Measurements from ENCODE around the gene C6orf120.

C6orf120 gene

DNA sequence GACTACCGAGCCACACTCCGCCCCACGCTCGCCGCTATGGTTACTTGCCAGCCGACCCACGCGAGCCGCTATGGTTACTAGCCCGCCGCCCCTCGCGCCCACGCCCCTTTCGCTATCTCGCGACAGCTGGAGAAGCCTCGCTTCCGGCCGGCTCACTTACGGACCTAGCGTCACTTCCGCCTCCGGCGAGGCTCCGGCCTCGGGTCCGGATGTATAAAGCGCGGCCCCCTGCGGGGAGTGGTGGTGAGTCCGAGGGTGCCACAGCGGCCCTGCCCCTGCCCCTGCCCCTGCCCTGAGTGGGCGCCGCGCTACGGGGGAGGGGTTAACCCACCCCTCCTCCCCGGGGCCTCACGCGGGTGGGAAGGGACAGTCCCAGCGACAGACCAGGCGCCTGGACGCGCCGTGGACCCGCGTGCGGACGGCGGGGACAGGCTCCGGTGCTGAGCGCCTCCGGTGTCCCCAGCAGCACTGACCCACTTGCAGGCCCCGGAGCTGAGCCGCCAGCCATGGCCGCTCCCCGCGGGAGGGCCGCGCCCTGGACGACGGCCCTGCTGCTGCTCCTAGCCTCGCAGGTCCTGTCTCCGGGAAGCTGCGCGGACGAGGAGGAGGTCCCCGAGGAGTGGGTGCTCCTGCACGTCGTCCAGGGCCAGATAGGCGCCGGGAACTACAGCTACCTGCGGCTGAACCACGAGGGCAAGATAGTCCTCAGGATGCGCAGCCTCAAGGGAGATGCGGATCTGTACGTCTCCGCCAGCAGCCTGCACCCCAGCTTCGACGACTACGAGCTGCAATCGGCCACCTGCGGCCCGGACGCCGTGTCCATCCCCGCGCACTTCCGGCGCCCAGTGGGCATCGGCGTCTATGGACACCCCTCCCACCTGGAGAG lies at the start of gene C6orf120, which contains the start of gene WDR27:
TSS of gene C6orf120 (plus strand) at position 173 of the 886 bp plus-strand sequence. CDS start at position 507, 334 bp downstream.
TSS of gene WDR27 (minus strand) at position 76 of the 886 bp plus-strand sequence. CDS start 13,024 bp downstream, outside the sequence.
- DNase-seq = peak; percentile 97

GRCh38 chr6:169652896-169653295 lies 49.0 kb upstream of the C6orf120 start:
- no peak for DNase-seq

DNA sequence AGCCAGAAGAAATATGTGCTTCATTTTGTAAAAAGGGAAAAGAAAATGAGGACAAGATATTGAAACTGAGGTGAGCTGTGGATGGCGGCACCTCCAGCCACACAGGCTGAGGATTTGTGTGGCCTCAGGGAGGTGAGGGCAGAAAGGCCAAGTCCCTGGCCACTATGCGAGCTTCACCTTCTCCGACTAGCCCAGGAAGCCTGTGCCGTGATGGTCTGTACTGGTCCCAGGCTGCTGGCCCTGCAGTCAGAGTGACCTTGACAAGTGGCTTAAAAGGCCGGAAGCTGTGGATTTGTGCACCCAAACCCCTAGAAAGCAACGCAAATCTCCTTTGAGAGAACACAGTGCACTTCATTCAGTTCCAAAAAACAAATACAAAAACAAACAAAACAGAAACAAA lies 48.2 kb upstream of the C6orf120 start:
- DNase-seq = no peak

GRCh38 chr6:169654598-169655391 lies 47.1 kb upstream of the C6orf120 start:
- DNase-seq = no peak

- no peak for DNase-seq
These were observed 45.2 kb upstream of the C6orf120 start for GRCh38 chr6:169656546-169657283.

- DNase-seq = no peak
These were observed 44.7 kb upstream of the C6orf120 start for GRCh38 chr6:169657284-169657610.

- DNase-seq = no peak
These were observed 41.9 kb upstream of the C6orf120 start for GRCh38 chr6:169659820-169660610.

- no peak for DNase-seq
These were observed 41.1 kb upstream of the C6orf120 start for GRCh38 chr6:169660751-169661390.

GRCh38 chr6:169661391-169661756 lies 40.6 kb upstream of the C6orf120 start:
- DNase-seq = no peak

DNA sequence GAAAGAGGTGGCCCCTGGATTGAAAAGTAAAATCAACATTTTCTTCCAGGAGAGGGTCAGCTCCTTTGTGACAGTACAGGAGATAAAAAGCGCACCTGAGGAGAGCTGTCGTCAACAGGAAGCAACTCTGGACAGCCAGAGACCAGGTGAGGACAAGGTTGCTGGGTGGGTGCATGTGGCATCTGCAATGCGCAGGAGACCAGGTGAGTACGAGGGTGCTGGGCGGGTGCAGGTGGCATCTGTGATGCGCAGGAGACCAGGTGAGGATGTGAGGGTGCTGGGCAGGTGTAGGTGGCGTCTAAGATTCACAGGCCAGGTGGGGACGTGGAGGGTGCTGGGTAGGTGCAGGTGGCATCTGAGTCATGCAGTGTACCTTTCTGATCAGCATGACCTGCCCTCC lies 38.5 kb upstream of the C6orf120 start:
- DNase-seq = no peak

DNA sequence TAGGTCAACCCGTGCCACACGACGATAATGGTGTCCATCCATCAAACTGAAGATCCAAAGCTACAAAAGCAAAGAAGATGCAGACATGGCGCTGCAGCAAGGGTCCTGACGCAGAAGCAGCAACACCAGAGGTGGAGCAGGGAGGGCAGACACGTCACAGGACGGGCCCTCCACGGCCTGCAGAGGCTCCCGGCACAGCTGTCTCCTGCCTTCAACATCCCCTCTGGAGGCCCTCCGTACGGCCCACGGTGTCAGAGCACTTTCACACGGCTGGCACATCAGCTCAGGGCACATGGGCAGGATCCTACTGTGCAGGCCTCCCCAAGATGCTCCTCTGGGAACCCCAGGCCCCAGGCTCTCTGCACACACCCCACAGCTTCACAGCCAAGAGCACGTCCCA lies 37.7 kb upstream of the C6orf120 start:
- DNase-seq = no peak

DNA sequence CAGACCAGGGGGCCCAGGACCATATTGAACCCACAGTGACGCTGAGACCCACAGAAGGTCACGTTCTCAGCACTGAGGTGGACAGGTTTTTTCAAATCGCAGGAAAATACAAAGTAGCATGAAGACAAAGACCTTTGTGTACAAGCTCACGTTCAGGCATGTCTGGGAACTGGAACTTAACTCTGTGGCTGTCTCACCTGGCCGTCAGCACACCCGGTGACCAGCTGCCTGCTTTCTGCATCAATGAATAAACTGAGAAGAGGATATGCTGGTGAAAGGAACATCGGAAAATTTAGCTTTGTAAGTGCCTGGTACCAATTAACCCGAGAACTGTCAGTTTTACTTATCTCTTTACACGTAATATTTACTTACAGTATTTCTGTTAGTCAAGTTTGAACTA lies 36.6 kb upstream of the C6orf120 start:
- no peak for DNase-seq

GRCh38 chr6:169666441-169666840 lies 35.5 kb upstream of the C6orf120 start:
- no peak for DNase-seq

DNA sequence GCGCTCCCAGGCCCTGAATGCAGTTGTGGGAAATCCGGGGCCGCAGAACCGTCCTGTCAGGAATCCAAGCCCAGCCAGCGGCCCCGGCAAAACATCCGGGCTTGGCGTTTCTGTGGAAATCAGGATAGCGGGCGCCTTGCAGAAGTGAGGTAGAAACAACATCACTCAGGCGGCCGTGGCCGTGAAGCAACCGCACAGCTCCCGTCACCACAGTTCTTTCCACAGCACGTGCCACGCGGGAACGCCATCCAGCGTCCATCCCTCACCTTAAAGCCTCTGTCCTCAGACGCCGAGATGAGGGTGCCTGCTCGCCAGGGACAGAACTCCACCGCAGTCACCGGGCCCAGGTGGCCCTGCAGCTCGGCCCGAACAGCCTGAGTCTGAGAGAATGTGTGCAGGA lies 34.2 kb upstream of the C6orf120 start:
- DNase-seq = no peak

DNA sequence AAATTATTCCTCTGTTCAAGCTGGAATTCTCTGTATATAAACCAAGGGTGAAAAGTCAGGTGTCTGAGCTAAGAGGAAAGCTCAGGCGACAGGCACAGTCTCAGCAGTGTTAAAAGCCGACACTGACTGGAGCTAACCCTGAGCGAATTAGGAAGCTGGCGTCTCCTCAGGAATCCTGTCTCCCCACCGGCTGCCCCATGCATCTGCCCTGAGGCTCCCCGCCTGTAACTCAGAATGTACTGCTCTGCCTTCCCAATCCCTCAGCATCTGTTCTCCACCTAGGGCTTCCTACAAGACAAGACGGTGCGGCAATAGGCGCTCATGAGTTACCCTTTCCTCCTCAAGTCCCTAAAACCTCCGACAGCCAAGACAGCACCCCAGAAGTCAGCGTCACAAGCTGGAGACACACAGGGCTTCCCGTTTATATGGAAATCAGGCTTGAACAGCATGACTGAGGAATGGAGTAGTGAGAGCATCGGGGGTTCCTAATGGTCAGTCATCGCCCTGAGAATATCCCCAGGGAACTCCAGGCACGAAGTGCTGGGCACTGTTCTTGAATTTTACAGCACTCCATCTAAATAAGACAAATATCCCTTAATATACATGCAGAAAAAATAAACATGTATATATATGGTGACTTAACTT lies 33.6 kb upstream of the C6orf120 start:
- DNase-seq = no peak

GRCh38 chr6:169669147-169669546 lies 32.8 kb upstream of the C6orf120 start:
- DNase-seq = no peak

GRCh38 chr6:169669889-169670288 lies 32.0 kb upstream of the C6orf120 start:
- DNase-seq = peak; percentile 5

DNA sequence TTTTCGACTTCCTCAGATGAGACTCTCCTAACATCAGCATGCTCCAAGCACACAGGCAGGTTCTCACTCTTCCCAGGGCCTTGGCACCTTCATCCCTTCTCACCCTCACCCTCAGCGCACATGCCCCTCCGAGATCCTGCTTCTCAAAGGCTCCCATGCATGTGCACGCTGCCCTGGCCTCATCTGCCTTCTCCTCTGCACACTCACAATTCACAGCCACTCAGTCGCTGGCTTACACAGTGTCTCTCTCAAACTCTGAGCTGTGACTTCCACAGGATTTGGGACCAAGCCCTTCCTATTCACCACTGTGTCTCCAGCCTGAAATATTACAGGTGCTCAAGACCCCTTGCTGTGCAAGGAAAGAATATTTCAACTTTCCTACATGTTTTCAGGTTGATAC lies 30.4 kb upstream of the C6orf120 start:
- no peak for DNase-seq

GRCh38 chr6:169675011-169675410 lies 26.9 kb upstream of the C6orf120 start:
- DNase-seq = no peak

DNA sequence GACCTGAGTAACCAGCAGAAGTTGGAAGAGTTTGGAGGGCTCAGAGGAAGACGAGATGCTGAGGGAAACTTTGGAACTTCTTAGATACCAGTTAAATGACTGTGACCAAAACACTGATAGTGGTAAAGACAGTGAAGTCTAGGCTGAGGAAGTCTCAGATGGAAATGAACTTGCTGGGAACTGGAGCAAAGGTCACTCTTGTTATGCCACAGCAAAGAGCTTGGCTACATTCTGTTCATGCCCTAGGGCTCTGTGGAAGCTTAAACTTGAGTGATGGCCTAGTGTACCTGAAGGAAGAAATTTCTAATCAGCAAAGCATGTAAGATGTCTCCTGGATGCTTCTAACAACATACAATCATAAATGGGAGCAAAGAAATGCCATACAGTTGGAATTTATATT lies 24.8 kb upstream of the C6orf120 start:
- no peak for DNase-seq

DNA sequence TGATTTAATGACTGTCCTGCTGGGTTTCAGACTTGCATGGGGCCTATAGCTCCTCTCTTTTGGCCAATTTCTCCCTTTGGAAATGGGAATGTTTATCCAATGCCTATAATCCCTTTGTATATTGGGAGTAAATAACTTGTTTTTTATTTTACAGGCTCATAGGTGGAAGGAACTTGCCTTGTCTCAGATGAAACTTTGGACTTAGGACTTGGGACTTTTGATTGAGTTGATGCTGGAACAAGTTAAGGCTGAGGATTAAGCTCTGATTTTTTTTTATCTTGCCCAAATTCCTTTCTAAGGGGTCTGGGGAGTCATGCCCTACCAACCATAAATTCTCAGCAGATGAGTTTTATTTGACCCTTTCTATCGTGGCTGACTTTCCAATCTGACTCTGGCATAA lies 23.6 kb upstream of the C6orf120 start:
- no peak for DNase-seq
